Suprapubic skin (tissue), 4 donors: ENCODE results near the gene PPP6R3.

ENCODE experiments used
- EP300 ChIP-seq: sonication (generic); formaldehyde crosslinking; IDR thresholded peaks from one replicate; pipeline ENCODE4 v1.6.1; 2017; ENCODE audit warnings: antibody characterized with exemption
- POLR2A ChIP-seq, 2 donors: fragments of 450-650 bp; IDR thresholded peaks; one replicate each; pipeline ENCODE4 v1.6.1; 2017; ENCODE audit warnings: antibody characterized with exemption in 2 of 2, mild to moderate bottlenecking in 2 of 2, moderate library complexity in 2 of 2
- POLR2AphosphoS5 ChIP-seq, 3 donors: sonication (generic); formaldehyde crosslinking; IDR thresholded peaks; one replicate each; pipeline ENCODE4 v1.6.1; 2017; ENCODE audit warnings: antibody characterized with exemption in 3 of 3
- TF ChIP-seq, protein P1 (sequence below), 2 donors: fragments of 200-600 bp in 1 of 2; fragments of 450-650 bp in 1 of 2; sonication (generic) in 1 of 2; IDR thresholded peaks; one replicate each; pipeline ENCODE4 v1.5.1; 2016 to 2019; ENCODE audit warnings: antibody characterized with exemption in 2 of 2, mild to moderate bottlenecking in 1 of 2, moderate library complexity in 1 of 2

- TF ChIP-seq POLR2A (IDR thresholded peaks at IDR 0.05) (no peak), EP300 (no peak), POLR2AphosphoS5 (IDR thresholded peaks at IDR 0.05) (no peak)
- TF ChIP-seq, protein P1, sequence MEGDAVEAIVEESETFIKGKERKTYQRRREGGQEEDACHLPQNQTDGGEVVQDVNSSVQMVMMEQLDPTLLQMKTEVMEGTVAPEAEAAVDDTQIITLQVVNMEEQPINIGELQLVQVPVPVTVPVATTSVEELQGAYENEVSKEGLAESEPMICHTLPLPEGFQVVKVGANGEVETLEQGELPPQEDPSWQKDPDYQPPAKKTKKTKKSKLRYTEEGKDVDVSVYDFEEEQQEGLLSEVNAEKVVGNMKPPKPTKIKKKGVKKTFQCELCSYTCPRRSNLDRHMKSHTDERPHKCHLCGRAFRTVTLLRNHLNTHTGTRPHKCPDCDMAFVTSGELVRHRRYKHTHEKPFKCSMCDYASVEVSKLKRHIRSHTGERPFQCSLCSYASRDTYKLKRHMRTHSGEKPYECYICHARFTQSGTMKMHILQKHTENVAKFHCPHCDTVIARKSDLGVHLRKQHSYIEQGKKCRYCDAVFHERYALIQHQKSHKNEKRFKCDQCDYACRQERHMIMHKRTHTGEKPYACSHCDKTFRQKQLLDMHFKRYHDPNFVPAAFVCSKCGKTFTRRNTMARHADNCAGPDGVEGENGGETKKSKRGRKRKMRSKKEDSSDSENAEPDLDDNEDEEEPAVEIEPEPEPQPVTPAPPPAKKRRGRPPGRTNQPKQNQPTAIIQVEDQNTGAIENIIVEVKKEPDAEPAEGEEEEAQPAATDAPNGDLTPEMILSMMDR (IDR thresholded peaks at IDR 0.05), result no peak
Observed at GRCh38 chr11:68479390-68479789, 18.8 kb downstream of the PPP6R3 start.
